KMS-11 (cell line): Measurements from ENCODE around the gene FIZ1.
"Not testable (repeated sequence)": the region's sequence is repeated elsewhere in the genome, so short reads cannot be mapped to it uniquely, and the experiment has no call there.

ENCODE experiments used
- H2AFZ ChIP-seq: fragments of 200-600 bp; sonication (generic); 2 replicates; pipeline ENCODE4 v1.6.1; 2016; ENCODE audit warnings: antibody characterized with exemption, mixed run types, low read depth
- H3K27ac ChIP-seq: fragments of 200-600 bp; sonication (generic); 2 replicates; pipeline ENCODE4 v1.6.1; 2016; ENCODE audit warnings: mild to moderate bottlenecking, mixed run types
- H3K27me3 ChIP-seq: fragments of 200-600 bp; sonication (generic); 2 replicates; pipeline ENCODE4 v1.6.1; 2017; ENCODE audit warnings: mild to moderate bottlenecking, low read depth, mixed run types, moderate library complexity; ENCODE audit not compliant: insufficient read depth
- H3K36me3 ChIP-seq: fragments of 200-600 bp; sonication (generic); 2 replicates; pipeline ENCODE4 v1.6.1; 2017; ENCODE audit warnings: mild to moderate bottlenecking, mixed run types; ENCODE audit not compliant: insufficient read depth
- H3K4me1 ChIP-seq: fragments of 200-600 bp; sonication (generic); 2 replicates; pipeline ENCODE4 v1.6.1; 2016; ENCODE audit warnings: mild to moderate bottlenecking, low read depth, mixed run types; ENCODE audit not compliant: poor library complexity, severe bottlenecking
- H3K4me2 ChIP-seq: fragments of 200-600 bp; sonication (generic); 2 replicates; pipeline ENCODE4 v1.7.0; 2016; ENCODE audit warnings: mild to moderate bottlenecking, mixed run types
- H3K4me3 ChIP-seq: fragments of 200-600 bp; sonication (generic); IDR thresholded peaks from 2 replicates; pipeline ENCODE4 v1.6.1; 2017; ENCODE audit warnings: low read depth, low read length, mixed read lengths; ENCODE audit not compliant: insufficient read depth
- H3K79me2 ChIP-seq: fragments of 200-600 bp; sonication (generic); 2 replicates; pipeline ENCODE4 v1.6.1; 2016; ENCODE audit warnings: low read depth, mixed run types; ENCODE audit not compliant: insufficient read depth
- H3K9ac ChIP-seq: fragments of 200-600 bp; sonication (generic); 2 replicates; pipeline ENCODE4 v1.6.1; 2016; ENCODE audit warnings: mild to moderate bottlenecking, mixed run types
- H4K20me1 ChIP-seq: fragments of 200-600 bp; sonication (generic); 2 replicates; pipeline ENCODE4 v1.6.1; 2016; ENCODE audit warnings: mild to moderate bottlenecking, mixed run types; ENCODE audit not compliant: insufficient read depth
- TF ChIP-seq, protein P1 (sequence below): fragments of 200-600 bp; sonication (generic); conservative IDR thresholded peaks from 2 replicates; pipeline ENCODE4 v1.6.1; 2017; ENCODE audit warnings: low read depth, mild to moderate bottlenecking, antibody characterized with exemption, low read length, moderate library complexity, mixed read lengths

The FIZ1 gene

DNA sequence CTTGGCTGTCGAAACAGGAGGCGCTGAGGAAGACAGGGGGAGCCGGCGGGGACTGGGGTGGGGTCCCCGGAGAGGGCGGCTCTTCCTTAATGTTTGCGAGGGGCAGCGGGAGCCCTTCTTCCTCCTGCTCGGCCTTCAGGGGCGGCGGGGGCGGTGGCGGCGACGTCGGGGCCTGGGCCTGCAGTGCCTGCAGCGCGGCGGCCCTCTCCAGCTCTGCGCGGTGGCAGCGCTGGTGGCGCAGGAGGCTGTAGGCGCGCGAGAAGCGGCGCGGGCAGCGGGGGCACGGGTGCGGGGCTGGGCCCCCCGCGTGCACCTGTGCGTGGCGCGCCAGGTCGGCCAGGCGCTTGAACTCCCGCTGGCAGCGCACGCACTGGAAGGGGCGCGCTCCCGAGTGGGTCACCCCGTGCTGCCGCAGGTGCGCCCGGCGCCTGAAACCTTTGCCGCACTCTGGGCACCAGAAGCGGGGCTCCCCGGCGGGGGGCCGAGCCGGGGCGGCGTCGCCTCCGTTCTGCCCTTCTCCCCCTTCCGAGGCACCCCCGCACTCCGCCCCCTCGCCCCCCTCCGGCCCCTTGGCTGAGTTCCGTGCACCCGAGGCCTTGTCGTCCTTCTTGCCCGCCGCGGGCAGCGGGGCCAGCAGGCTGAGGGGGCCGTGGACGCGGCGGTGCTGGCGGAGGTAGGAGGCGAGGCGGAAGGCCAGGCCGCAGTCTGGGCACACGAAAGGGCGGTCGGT lies 21.1 kb downstream of the FIZ1 start:
- no peaks in the 10 kb centered on the region for H3K4me1 ChIP-seq
- no peak overlapping the region for H3K9ac ChIP-seq
- no peak overlapping the region for H2AFZ ChIP-seq
- H3K27ac ChIP-seq = no peak overlapping the region
- H4K20me1 ChIP-seq = no peaks in the 10 kb centered on the region
- no peaks in the 10 kb centered on the region for H3K36me3 ChIP-seq
- TF ChIP-seq, protein P1, sequence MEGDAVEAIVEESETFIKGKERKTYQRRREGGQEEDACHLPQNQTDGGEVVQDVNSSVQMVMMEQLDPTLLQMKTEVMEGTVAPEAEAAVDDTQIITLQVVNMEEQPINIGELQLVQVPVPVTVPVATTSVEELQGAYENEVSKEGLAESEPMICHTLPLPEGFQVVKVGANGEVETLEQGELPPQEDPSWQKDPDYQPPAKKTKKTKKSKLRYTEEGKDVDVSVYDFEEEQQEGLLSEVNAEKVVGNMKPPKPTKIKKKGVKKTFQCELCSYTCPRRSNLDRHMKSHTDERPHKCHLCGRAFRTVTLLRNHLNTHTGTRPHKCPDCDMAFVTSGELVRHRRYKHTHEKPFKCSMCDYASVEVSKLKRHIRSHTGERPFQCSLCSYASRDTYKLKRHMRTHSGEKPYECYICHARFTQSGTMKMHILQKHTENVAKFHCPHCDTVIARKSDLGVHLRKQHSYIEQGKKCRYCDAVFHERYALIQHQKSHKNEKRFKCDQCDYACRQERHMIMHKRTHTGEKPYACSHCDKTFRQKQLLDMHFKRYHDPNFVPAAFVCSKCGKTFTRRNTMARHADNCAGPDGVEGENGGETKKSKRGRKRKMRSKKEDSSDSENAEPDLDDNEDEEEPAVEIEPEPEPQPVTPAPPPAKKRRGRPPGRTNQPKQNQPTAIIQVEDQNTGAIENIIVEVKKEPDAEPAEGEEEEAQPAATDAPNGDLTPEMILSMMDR = no peak
- peaks cover 4% of the 10 kb centered on the region; the same call in 1 of the 2 replicates for H3K27me3 ChIP-seq
- no peak overlapping the region for H3K4me2 ChIP-seq
- H3K79me2 ChIP-seq = no peaks in the 10 kb centered on the region
- no peak overlapping the region for H3K4me3 ChIP-seq

DNA sequence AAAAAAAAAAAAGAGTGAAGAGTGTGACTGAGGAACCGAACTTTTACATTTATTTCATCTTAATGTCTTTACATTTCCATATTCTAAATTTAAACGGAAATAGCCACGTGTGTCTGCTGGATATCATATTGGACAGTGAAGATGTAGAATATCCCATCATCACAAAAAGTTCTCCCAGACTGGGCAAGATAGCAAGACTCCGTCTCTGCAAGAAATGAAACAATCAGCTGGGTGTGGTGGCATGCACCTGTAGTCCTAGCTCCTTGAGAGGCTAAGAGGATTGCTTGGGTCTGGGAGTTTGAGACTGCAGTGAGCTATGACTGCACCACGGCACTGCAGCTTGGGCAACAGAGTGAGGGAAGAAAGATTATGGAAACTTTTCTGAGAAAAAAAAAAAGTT lies 22.6 kb downstream of the FIZ1 start:
- Histone ChIP-seq H3K36me3 (no peaks in the 10 kb centered on the region), H2AFZ (no peak overlapping the region), H3K27me3 (no peaks in the 10 kb centered on the region), H3K4me3 (no peak overlapping the region), H4K20me1 (no peaks in the 10 kb centered on the region), H3K27ac (no peak overlapping the region), H3K4me1 (no peaks in the 10 kb centered on the region), H3K79me2 (no peaks in the 10 kb centered on the region), H3K4me2 (no peak overlapping the region), H3K9ac (no peak overlapping the region)
- TF ChIP-seq, protein P1 = no peak

DNA sequence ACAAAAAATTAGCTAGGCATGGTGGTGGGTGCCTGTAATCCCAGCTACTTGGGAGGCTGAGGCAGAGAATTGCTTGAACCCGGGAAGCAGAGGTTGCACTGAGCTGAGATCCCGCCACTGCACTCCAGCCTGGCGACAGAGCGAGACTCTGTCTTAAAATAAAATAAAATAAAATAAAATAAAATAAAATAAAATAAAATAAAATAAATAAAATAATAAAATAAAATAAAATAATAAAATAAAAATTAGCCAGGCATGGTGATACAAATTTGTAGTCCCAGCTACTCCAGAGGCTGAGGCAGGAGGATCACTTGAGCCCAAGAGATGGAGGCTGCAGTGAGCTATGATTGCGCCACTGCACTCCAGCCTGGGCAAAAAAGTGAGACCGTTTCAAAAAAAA lies 25.4 kb downstream of the FIZ1 start:
- not testable (repeated sequence) for H3K79me2 ChIP-seq, H4K20me1 ChIP-seq, H3K27ac ChIP-seq, H3K36me3 ChIP-seq, H3K9ac ChIP-seq, H3K27me3 ChIP-seq, H3K4me3 ChIP-seq, H3K4me1 ChIP-seq, H3K4me2 ChIP-seq, H2AFZ ChIP-seq

DNA sequence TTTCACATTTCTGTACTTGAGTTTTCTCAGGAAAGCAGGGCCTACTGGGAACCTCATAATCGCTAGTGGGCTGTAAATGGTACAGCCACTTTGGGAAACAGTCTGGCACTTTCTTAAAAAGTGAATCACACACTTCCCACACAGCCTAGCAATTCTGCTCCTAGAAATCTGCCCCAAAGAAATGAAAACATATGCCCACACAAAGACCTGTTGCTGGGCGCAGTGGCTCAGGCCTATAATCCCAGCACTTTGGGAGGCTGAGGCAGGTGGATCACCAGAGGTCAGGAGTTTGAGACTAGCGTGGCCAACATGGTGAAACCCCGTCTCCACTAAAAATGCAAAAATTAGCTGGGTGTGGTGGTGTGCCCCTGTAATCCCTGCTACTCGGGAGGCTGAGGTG lies 29.8 kb downstream of the FIZ1 start:
- H3K27me3 ChIP-seq = peaks cover 31% of the 10 kb centered on the region
- not testable (repeated sequence) for H3K36me3 ChIP-seq, H3K79me2 ChIP-seq, H2AFZ ChIP-seq, H3K4me3 ChIP-seq, H4K20me1 ChIP-seq, H3K27ac ChIP-seq, H3K4me2 ChIP-seq, H3K9ac ChIP-seq, H3K4me1 ChIP-seq

DNA sequence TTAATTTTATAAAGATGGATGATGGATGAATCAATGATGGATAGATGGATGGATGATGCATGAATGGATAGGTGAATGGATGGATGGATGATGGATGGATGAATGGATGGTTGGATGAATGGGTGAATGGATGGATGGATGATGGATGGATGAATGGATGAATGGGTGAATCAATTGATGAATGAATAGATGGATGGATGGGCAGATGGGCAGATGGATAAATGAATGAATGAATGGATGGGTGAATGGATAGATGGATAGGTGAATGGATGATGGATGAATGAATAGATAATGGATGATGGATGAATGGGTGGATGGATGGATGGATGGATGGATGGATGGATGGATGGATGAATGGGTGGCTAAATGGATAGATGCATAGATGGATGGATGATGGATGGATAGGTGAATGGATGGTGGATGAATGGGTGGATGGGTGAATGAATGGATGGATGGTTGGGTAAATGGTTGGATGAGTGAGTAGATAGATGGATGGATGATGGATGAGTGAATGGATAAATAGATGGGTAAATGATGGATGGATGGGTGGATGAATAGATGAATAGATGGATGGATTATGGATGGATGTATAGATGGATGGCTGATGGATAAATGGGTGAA lies 31.5 kb downstream of the FIZ1 start:
- no peak overlapping the region for H3K27ac ChIP-seq
- no peak overlapping the region for H2AFZ ChIP-seq
- H4K20me1 ChIP-seq = no peaks in the 10 kb centered on the region
- H3K79me2 ChIP-seq = no peaks in the 10 kb centered on the region
- H3K4me2 ChIP-seq = no peak overlapping the region
- H3K36me3 ChIP-seq = no peaks in the 10 kb centered on the region
- H3K4me1 ChIP-seq = no peaks in the 10 kb centered on the region
- TF ChIP-seq, protein P1 = no peak
- no peak overlapping the region for H3K4me3 ChIP-seq
- no peak overlapping the region for H3K9ac ChIP-seq
- H3K27me3 ChIP-seq = peaks cover 38% of the 10 kb centered on the region
